ENCODE results near the gene NOS2. TPM values are rescaled to one million over a fixed set of nuclear protein-coding genes. Genes with fewer than 3 reads are reported as not detected.
"Not testable (repeated sequence)": the region's sequence is repeated elsewhere in the genome, so short reads cannot be mapped to it uniquely, and the experiment has no call there.

The NOS2 gene
- total RNA-seq, 5 donors from 2014 or later (not counting 1 experiment from before 2014, with no cell fraction given): 0.07 to 0.10 (median 0.09) TPM

DNA sequence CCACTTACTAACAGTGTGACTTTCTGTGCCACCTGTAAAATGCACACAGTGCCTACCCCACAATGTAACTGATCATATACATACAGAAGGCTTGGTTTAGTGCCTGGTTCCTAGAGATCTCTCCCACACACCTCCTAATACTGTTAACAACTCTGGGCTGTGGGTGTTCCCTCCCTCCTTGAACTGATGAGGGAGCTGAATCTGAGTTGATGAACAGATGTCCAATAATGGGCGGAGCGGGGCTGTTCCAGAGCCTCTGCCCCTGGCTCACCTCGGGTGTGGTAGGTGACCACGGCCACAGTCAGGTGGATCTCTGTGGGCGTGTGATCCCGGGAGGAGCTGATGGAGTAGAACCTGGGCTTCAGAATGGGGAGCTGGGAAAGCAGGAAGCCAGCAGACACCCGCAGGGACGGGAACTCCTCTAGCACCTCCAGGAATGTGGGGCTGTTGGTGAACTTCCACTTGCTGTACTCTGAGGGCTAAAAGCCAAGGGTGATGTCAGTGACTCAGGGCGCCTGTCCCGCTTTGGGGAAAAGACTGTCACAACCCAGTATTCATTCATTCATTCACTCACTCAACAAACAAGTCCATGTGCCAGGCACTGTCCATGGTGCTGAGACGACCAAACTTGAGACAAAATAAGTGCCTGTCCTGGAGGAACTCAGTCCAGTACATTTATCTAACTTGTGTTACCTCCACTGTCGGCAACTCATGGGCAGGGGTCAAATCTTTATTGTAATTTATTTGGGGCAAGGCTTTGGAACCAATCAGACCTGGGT lies 37.6 kb downstream of the NOS2 start:
- no peaks in the 10 kb centered on the region for H3K4me1 ChIP-seq (ENCODE audit: control insufficient read depth in 1 of 2, extremely low read depth in 1 of 2, insufficient read depth in 2 of 2, low read length in 2 of 2)
- no peaks in the 10 kb centered on the region for H3K36me3 Mint-ChIP-seq
- H3K27me3 ChIP-seq (replicated peaks in 1 of 2; ENCODE audit: control insufficient read depth in 2 of 2, extremely low read depth in 1 of 2, insufficient read depth in 2 of 2, low read length in 1 of 2): peaks cover 0 to 17% of the 10 kb centered on the region in 2 experiments
- peaks cover 0 to 2% (median 0%) of the 10 kb centered on the region in 3 donors for H3K4me1 Mint-ChIP-seq
- POLR2A ChIA-PET: no interaction called here
- H3K27ac ChIP-seq (ENCODE audit: low read length): no peak overlapping the region
- ATAC-seq (replicated peaks in 1 of 4) (no peak), DNase-seq (peak in 1 of 35 experiments; percentile 9)
- H3K9me3 Mint-ChIP-seq: no peaks in the 10 kb centered on the region
- H3K27me3 Mint-ChIP-seq: peaks cover 0 to 3% of the 10 kb centered on the region in 2 donors
- no peak overlapping the region for H3K27ac Mint-ChIP-seq
- CTCF ChIA-PET: interaction anchor here (0.6 to 0.7 kb wide), 2 partner anchors 122 to 518 kb away, joined by 3 read pairs; no protein-coding TSS in a partner anchor
- H3K9me3 ChIP-seq: no peaks in the 10 kb centered on the region
- H3K4me3 ChIP-seq (ENCODE audit: control insufficient read depth in 1 of 2, extremely low read depth in 1 of 2, low read length in 1 of 2): no peak overlapping the region
- H3K36me3 ChIP-seq (ENCODE audit: control insufficient read depth in 2 of 2, extremely low read depth in 1 of 2, insufficient read depth in 1 of 2, low read length in 1 of 2): no peaks in the 10 kb centered on the region
- H3K4me3 Mint-ChIP-seq: no peak overlapping the region
- 60% methylated on average over 5 of the region's 12 CpGs for WGBS (ENCODE audit: insufficient coverage)

DNA sequence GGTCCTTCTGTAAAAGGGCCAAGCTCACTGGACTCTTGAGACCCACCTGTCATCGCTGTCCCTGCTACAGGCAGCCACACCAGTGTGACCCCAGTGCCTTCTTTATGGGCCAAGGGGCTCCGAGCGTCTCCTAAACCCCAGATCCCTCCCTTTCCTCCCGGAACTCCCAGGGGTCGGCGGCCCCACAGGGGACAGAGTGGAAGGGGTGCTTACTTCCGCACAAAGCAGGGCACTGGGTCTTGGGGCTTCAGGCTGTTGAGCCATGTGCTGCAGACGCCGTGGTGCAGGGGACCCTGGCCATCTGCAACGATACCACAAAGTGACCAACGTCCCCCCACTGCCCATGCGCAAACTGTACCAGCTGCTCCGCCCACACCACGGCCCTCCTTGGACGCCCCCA lies 39.4 kb downstream of the NOS2 start:
- POLR2A ChIA-PET; ATAC-seq (replicated peaks in 1 of 4); H3K36me3 ChIP-seq (ENCODE audit: control insufficient read depth in 2 of 2, extremely low read depth in 1 of 2, insufficient read depth in 1 of 2, low read length in 1 of 2); H3K27me3 Mint-ChIP-seq; H3K27ac Mint-ChIP-seq; H3K4me1 ChIP-seq (ENCODE audit: control insufficient read depth in 1 of 2, extremely low read depth in 1 of 2, insufficient read depth in 2 of 2, low read length in 2 of 2); DNase-seq; H3K4me3 ChIP-seq (ENCODE audit: control insufficient read depth in 1 of 2, extremely low read depth in 1 of 2, low read length in 1 of 2); H3K9me3 ChIP-seq; H3K36me3 Mint-ChIP-seq; H3K27ac ChIP-seq (ENCODE audit: low read length); H3K4me1 Mint-ChIP-seq; H3K9me3 Mint-ChIP-seq; H3K4me3 Mint-ChIP-seq: not testable (repeated sequence)
- WGBS (ENCODE audit: insufficient coverage): 74% methylated on average over 3 of the region's 15 CpGs
- CTCF ChIA-PET: interaction anchor here (1.0 to 1.5 kb wide), 2 partner anchors 106 to 119 kb away, joined by 7 to 14 read pairs; no protein-coding TSS in a partner anchor
- peaks cover 0 to 20% of the 10 kb centered on the region in 2 experiments for H3K27me3 ChIP-seq (replicated peaks in 1 of 2; ENCODE audit: control insufficient read depth in 2 of 2, extremely low read depth in 1 of 2, insufficient read depth in 2 of 2, low read length in 1 of 2)

DNA sequence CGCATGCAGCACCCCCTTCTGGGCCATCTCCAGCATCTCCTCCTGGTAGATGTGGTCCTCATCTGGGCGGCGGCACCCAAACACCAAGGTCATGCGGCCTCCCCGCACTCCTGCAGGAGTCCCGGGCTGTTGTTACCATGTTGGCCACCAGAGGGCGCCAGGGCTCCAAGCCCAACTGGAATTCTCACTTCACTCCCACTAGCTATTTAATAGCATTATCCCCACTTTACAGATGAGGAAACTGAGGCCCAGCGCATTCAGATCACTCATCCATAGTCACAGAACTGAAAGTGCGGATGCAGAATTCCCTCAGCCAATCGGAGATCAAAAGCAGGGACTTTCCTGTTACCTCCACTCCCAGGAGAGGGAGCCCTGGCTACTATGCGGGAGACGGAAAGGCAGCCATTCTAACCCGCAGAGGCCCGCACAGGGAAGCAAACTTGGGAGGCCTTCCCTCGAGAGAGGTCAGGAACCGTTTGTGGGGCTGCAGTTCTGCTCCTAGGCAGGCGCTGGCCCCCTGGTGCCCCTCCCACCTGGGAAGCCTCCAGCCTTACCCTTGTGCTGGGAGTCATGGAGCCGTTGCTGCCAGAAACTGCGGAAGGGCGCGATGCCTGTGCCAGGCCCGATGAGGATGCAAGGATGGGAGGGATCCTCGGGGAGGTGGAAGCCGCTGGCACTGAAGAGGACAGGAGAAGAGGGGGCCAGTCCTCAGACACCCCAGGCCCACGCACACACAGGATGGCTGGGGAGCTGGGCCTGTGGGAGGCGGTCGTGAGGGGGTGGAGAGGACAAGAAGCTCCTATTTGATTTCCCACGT lies 40.1 kb downstream of the NOS2 start:
- ChIA-PET POLR2A (no interaction called here), CTCF (interaction anchor here (0.6 to 1.5 kb wide), 5 partner anchors 45 to 377 kb away, joined by 3 to 14 read pairs (median 6); no protein-coding TSS in a partner anchor)
- 51% methylated on average over 27 of the region's 28 CpGs for WGBS (ENCODE audit: insufficient coverage)
- Histone ChIP-seq H3K36me3 (ENCODE audit: control insufficient read depth in 2 of 2, extremely low read depth in 1 of 2, insufficient read depth in 1 of 2, low read length in 1 of 2) (no peaks in the 10 kb centered on the region), H3K27me3 (replicated peaks in 1 of 2; ENCODE audit: control insufficient read depth in 2 of 2, extremely low read depth in 1 of 2, insufficient read depth in 2 of 2, low read length in 1 of 2) (peaks cover 0 to 21% of the 10 kb centered on the region in 2 experiments), H3K27ac (ENCODE audit: low read length) (no peak overlapping the region), H3K4me1 (ENCODE audit: control insufficient read depth in 1 of 2, extremely low read depth in 1 of 2, insufficient read depth in 2 of 2, low read length in 2 of 2) (no peaks in the 10 kb centered on the region), H3K9me3 (no peaks in the 10 kb centered on the region), H3K4me3 (ENCODE audit: control insufficient read depth in 1 of 2, extremely low read depth in 1 of 2, low read length in 1 of 2) (no peak overlapping the region)
- no peak overlapping the region for H3K27ac Mint-ChIP-seq
- H3K4me1 Mint-ChIP-seq: peaks cover 0 to 2% (median 0%) of the 10 kb centered on the region in 3 donors
- H3K4me3 Mint-ChIP-seq: no peak overlapping the region
- DNase-seq: peak in 34 of 35 experiments; percentile 20 to 74 (median 56)
- H3K27me3 Mint-ChIP-seq: peaks cover 0 to 3% of the 10 kb centered on the region in 2 donors
- peak; percentile 47 to 64 (median 54) for ATAC-seq (replicated peaks in 1 of 4)
- no peaks in the 10 kb centered on the region for H3K36me3 Mint-ChIP-seq
- H3K9me3 Mint-ChIP-seq: no peaks in the 10 kb centered on the region

DNA sequence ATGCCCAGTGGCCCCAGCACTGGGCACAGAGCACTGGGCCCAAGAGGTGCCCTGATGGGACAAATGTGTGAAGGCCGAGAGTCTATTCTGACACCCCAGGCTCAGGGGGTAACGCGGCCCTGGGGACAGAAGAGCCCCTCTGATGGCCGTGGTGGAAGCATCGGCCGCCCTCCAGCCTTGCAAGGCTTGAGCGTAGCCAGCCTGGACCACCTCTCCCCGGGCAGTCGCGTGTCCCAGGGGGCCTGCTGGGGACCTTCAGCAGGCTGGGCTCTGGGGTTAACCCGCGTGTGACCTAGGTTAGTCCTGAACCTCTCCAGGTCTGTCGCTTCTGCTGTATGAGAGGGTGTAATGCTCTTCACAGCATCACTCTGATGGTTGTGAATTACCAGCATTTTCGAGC lies 40.8 kb downstream of the NOS2 start:
- ChIA-PET CTCF (interaction anchor here (0.6 to 1.5 kb wide), 4 partner anchors 46 to 377 kb away, joined by 3 to 14 read pairs (median 6); no protein-coding TSS in a partner anchor), POLR2A (no interaction called here)
- no peak overlapping the region for H3K4me3 ChIP-seq (ENCODE audit: control insufficient read depth in 1 of 2, extremely low read depth in 1 of 2, low read length in 1 of 2)
- H3K4me3 Mint-ChIP-seq: no peak overlapping the region
- peaks cover 0 to 21% of the 10 kb centered on the region in 2 experiments for H3K27me3 ChIP-seq (replicated peaks in 1 of 2; ENCODE audit: control insufficient read depth in 2 of 2, extremely low read depth in 1 of 2, insufficient read depth in 2 of 2, low read length in 1 of 2)
- H3K36me3 Mint-ChIP-seq: no peaks in the 10 kb centered on the region
- no peak overlapping the region for H3K27ac Mint-ChIP-seq
- 82% methylated on average over 13 of the region's 14 CpGs for WGBS (ENCODE audit: insufficient coverage)
- peaks cover 0 to 2% (median 0%) of the 10 kb centered on the region in 3 donors for H3K4me1 Mint-ChIP-seq
- H3K36me3 ChIP-seq (ENCODE audit: control insufficient read depth in 2 of 2, extremely low read depth in 1 of 2, insufficient read depth in 1 of 2, low read length in 1 of 2): no peaks in the 10 kb centered on the region
- no peaks in the 10 kb centered on the region for H3K9me3 ChIP-seq
- H3K9me3 Mint-ChIP-seq: no peaks in the 10 kb centered on the region
- ATAC-seq (replicated peaks in 1 of 4) (no peak), DNase-seq (no peak)
- H3K27ac ChIP-seq (ENCODE audit: low read length): no peak overlapping the region
- H3K27me3 Mint-ChIP-seq: peaks cover 3 to 4% of the 10 kb centered on the region in 2 donors
- H3K4me1 ChIP-seq (ENCODE audit: control insufficient read depth in 1 of 2, extremely low read depth in 1 of 2, insufficient read depth in 2 of 2, low read length in 2 of 2): no peaks in the 10 kb centered on the region

DNA sequence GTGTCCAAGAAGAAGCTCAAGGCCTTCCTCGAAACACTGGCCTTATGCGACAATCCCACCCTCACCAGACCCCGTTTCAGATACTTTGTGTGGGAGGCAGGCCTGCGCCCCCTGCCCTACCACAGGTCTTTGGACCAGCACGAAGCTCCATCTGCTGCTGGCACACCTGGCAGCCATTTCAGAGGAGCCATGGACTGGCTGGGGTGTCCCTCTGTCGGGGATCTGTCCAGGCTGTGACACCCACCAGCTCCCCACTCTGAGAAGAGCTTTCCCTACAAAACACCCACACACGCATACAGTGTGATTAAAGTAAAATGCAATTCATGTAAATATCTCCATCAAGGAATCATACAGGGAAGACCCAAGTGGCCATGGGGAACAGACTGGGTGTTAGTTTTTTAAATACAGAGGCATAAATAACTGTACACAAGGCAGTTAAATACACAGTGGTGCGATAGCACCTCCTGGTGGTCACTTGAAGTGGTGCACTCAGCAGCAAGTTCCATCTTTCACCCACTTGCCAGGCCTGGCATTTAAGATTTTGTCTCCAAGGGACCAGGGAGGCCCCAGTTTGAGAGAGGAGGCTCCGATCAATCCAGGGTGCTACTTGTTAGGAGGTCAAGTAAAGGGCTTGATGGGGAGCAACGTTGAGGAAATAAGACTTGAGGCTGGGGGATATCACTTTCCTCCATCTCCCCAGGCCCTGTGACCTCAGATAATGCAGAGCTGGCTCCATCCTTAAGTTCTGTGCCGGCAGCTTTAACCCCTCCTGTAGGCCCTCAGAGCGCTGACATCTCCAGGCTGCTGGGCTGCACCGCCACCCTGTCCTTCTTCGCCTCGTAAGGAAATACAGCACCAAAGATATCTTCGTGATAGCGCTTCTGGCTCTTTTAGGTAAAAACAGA lies 43.6 kb downstream of the NOS2 start:
- Mint-ChIP-seq H3K4me3 (no peak overlapping the region), H3K9me3 (no peaks in the 10 kb centered on the region), H3K27ac (peak overlapping the region in 1 of 2 donors; percentile 34), H3K27me3 (peaks cover 3 to 4% of the 10 kb centered on the region in 2 donors), H3K4me1 (peaks cover 0 to 2% (median 0%) of the 10 kb centered on the region in 3 donors), H3K36me3 (no peaks in the 10 kb centered on the region)
- ChIA-PET CTCF (interaction anchor here (0.7 to 2.4 kb wide), 5 partner anchors 16 to 155 kb away, joined by 3 to 6 read pairs (median 5); no protein-coding TSS in a partner anchor), POLR2A (no interaction called here)
- Histone ChIP-seq H3K36me3 (ENCODE audit: control insufficient read depth in 2 of 2, extremely low read depth in 1 of 2, insufficient read depth in 1 of 2, low read length in 1 of 2) (no peaks in the 10 kb centered on the region), H3K27me3 (replicated peaks in 1 of 2; ENCODE audit: control insufficient read depth in 2 of 2, extremely low read depth in 1 of 2, insufficient read depth in 2 of 2, low read length in 1 of 2) (peaks cover 0 to 21% of the 10 kb centered on the region in 2 experiments), H3K27ac (ENCODE audit: low read length) (no peak overlapping the region), H3K4me1 (ENCODE audit: control insufficient read depth in 1 of 2, extremely low read depth in 1 of 2, insufficient read depth in 2 of 2, low read length in 2 of 2) (no peaks in the 10 kb centered on the region), H3K9me3 (no peaks in the 10 kb centered on the region), H3K4me3 (ENCODE audit: control insufficient read depth in 1 of 2, extremely low read depth in 1 of 2, low read length in 1 of 2) (no peak overlapping the region)
- DNase-seq (peak in 27 of 35 experiments; percentile 5 to 66 (median 32)), ATAC-seq (replicated peaks in 1 of 4) (no peak)
- 84% methylated on average over 9 of the region's 17 CpGs for WGBS (ENCODE audit: insufficient coverage)
